HL-60 (cell line): Measurements from ENCODE around the gene NCF4.

Experiments used
- CTCF ChIP-seq: IDR thresholded peaks from one replicate; pipeline ENCODE4 v1.5.1; 2011; ENCODE audit warnings: low read length, control low read depth, inconsistent platforms; ENCODE audit not compliant: insufficient read depth
- REST ChIP-seq: IDR thresholded peaks from 2 replicates; pipeline ENCODE4 v1.6.1; 2012; ENCODE audit warnings: low read depth; ENCODE audit not compliant: insufficient replicate concordance

GRCh38 chr22:36823186-36823839 is 37.5 kb upstream of the NCF4 start:
- TF ChIP-seq CTCF (no peak), REST (no peak)
